Measurements from ENCODE around the gene PRTN3.
"Not testable (repeated sequence)": the region's sequence is repeated elsewhere in the genome, so short reads cannot be mapped to it uniquely, and the experiment has no call there.

The PRTN3 gene

DNA sequence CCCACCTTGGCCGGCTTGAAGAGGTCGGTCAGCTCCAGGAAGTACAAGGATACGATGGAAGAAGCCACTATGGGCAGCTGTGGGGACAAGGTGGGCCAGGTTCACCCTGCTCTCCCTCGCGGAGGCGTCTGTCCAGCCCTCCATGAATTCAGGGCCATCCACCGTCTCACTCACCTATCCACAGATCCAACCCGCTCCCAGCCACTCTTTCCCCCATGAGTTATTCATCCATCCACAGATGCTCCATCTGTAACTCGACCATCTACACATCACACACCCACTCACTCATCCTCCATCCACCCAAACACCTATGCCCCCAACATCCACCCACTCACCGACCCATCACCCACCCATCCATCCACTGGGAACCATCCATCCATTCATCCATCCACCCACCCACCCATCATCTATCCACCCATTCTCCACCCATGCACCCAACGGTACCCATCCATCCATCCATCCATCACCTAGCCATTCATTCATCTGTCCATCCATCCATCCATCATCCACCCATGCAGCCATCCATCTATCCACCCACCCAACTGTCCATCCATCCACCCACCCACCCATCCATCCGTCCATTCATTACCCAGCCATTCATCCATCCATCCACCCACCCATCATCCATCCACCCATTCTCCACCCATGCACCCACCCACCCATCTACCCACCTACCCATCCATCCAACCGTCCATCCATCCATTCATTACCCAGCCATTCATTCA is 24.9 kb upstream of the PRTN3 start:
- DNase-seq (ENCODE audit: low read depth, low spot score) = no peak

DNA sequence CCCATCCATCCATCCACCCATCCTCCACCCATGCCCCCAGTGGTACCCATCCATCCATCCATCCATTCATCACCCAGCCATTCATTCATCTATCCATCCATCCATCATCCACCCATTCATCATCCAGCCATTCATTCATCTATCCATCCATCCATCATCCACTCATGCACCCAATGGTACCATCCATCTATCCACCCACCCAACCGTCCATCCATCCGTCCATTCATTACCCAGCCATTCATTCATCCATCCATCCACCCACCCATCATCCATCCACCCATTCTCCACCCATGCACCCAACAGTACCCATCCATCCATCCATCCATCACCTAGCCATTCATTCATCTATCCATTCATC is 24.3 kb upstream of the PRTN3 start:
- no peak for DNase-seq (ENCODE audit: low read depth, low spot score)

DNA sequence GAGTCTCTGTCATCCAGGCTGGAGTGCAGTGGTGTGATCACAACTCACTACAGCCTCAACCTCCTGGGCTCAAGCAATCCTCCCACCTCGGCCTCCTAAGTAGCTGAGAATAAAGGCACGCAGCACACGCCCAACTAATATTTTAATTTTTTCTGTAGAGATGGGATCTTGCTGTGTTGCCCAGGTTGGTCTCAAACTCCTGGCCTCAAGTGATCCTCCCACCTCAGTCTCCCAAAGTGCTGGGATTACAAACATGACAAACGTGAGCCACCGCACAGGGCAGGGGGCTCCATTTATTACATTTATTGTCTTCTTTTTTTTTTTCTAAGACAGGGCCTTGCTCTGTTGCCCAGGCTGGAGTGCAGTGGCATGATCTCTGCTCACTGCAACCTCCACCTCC is 20.6 kb upstream of the PRTN3 start:
- DNase-seq (ENCODE audit: low read depth, low spot score) = not testable (repeated sequence)

DNA sequence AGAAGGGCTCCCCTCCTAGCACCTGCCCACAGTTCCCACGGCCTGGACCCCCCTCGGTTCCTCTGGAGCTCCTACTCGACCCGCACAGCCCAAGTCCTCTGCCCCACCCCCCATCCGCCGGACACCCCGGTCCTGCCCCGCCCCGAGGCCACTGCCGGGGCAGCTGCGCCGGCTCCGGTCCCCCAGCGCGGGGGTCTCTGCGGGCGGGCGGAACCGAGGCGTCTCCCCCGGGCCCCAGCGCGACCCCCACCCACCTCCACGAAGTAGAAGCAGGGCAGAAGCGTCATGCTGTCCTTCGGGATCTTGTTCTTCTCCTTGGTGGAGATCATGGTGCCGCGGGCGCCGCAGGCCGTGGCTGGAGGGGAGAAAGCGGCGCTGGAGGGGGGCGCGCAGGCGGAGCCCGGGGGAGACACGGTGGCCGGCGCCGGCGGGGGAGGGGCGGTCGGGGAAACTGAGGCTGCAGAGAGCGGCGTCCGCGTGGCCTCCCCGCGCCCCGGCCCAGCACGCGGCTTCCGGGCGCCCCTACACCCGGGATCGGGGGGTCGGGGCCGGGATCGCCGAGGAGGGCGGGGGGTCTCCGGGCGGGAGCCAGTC is 19.5 kb upstream of the PRTN3 start:
- DNase-seq (ENCODE audit: low read depth, low spot score) = no peak

DNA sequence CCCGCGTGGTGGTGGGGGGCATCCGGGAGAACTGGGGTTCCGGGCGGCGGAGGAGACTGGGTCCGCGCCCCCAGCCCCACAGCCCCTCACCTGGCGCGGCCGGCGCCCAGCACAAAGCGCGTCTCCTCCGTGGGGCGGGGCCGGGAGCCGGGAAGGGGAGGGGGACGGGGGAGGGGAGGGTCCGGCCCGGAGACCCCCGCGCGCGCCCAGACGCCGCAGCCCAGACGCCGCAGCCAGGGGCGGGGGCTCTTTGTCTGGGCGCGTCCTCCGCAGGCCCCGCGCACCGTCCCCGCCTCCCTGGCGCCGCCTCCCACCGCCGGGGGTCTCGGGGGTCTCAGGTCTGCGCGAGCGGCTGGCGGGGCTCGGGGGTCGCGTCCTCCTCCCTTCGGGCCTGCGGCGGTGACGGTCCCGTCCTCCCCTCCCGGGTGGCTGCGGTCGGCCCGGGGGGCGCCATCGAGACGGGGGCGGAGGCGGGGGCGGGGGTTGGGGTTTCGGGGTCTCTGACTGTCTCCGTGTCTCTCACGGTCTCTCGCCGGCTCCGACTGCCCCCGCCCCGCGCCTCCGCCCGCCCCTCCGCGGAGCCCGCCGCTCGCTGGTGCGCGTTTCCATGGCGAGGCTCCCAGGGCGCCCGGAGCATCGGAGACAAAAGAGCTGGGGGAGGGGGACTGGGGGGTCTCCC is 18.8 kb upstream of the PRTN3 start, which contains the start of gene PLPPR3:
PLPPR3 (minus strand) TSS at position 131 of the 679 bp plus-strand sequence. CDS start 396 bp downstream, outside the sequence.
- DNase-seq (ENCODE audit: low read depth, low spot score) = no peak

DNA sequence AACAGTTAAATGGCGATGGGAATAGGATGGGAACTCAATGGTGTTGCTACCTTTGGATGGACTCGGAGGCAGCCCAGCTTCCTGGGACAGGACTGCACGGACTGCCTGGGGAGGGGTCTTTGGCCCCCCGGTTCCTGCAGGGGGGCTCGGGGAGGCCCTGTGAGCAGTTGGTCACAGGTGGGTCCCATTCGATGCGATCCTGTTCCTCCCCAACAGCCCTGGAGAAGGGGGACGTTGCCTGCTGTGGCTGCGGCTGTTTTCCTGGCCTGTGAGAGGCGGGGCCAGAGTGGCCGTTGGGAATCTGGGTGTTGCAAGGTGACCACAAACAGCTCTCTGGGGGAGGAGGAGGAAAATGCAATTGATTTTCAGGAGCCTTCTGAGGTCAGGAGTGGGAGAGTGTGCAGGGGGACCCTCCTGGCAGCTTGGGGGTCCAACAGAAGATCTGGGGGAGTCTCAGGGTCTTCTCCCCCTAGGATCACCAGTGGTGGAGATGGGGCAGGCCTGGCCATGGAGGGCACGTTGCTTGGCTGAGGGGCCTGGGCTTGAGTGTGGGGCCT is 17.2 kb upstream of the PRTN3 start:
- no peak for DNase-seq (ENCODE audit: low read depth, low spot score)

DNA sequence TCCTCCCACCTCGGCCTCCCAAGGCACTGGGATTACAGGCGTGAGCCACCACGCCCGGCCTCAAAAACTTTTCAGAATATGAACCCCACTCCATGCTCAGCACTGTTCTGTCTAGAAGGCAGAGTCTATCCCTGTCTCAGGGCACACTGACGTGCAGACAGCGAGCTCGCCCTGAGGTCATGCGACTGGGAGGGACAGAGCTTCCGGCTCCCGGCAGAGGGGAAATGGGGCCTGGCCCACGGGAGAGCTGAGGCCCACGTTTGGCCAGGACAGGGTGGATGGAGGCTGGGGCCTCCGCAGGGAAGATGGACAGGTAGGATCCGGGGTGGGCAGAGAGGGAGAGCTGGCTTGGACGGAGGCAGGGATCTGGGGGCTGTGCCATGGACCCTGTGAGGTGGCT is 15.9 kb upstream of the PRTN3 start:
- DNase-seq (ENCODE audit: low read depth, low spot score) = no peak

DNA sequence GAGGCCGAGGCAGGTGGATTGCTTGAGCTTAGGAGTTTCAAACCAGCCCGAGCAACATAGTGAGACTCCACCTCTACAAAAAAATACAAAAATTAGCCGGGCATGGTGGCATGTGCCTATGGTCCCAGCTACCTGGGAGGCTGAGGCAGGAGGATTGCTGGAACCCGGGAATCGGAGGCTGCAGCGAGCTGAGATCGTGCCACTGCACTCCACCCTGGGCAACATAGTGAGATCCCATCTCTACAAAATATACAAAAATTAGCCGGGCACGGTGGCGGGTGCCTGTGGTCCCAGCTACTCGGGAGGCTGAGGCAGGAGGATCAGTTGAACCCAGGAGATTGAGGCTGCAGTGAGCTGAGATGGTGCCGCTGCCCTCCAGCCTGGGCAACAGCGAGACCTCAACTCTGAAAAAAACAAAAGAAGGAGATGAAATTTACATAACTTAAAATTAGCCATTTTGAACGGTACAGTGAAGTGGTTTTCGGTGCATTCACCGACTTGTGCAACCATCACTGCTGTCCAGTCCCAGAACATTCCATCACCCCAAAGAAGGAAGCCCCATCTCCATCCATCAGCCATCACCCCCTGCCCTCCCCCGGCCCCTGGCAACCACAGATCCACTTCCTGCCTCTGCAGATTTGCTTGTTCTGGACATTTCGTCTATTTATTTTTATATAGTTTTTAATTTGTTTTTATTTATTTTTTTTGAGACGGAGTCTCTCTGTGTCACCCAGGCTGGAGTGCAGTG is 14.7 kb upstream of the PRTN3 start:
- DNase-seq (ENCODE audit: low read depth, low spot score) = no peak

DNA sequence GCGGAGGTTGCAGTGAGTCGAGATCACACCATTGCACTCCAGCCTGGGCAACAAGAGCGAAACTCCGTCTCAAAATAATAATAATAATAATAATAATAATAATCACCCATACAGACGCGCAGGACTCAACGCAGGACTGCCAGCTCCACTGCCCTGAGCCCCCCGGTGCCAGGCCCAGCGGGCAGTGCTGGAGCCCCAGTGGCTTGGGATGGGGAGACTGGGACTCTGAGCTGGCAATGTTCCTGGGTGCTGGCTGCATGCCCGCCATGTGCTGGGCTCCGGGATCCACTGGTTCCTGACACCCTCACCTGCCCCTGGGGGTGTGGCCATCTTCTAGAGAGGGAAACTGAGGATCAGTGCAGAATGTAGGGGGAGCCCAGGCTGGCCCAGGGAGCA is 13.5 kb upstream of the PRTN3 start:
- no peak for DNase-seq (ENCODE audit: low read depth, low spot score)

DNA sequence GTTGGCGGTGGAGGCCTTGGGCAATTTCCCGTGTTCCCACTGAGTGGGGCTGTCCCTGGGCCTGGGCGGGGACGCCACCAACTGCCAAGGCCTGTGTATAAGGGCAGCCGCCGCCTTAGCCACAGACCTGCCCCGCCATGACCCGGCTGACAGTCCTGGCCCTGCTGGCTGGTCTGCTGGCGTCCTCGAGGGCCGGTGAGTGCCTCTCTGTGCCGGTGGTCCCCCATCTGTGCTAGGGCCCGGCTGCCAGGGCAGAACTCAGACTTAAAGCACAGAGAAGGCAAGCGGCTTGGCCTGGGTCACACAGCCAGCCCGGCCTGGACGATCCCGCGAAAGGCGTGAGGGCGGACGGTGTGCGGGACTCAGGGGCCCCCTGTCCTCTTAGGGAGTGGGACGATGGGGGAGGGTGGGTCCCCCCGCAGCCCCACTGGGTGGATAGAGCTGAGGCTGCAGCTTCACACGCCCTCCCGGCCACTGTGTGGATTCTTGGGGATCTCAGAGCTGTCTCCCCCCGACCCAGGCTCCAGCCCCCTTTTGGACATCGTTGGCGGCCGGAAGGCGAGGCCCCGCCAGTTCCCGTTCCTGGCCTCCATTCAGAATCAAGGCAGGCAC is 13.0 kb upstream of the PRTN3 start, which contains the start of gene AZU1:
AZU1 (plus strand) TSS at position 128 of the 612 bp plus-strand sequence; CDS start at position 138, 10 bp downstream.
- DNase-seq (ENCODE audit: low read depth, low spot score) = no peak

DNA sequence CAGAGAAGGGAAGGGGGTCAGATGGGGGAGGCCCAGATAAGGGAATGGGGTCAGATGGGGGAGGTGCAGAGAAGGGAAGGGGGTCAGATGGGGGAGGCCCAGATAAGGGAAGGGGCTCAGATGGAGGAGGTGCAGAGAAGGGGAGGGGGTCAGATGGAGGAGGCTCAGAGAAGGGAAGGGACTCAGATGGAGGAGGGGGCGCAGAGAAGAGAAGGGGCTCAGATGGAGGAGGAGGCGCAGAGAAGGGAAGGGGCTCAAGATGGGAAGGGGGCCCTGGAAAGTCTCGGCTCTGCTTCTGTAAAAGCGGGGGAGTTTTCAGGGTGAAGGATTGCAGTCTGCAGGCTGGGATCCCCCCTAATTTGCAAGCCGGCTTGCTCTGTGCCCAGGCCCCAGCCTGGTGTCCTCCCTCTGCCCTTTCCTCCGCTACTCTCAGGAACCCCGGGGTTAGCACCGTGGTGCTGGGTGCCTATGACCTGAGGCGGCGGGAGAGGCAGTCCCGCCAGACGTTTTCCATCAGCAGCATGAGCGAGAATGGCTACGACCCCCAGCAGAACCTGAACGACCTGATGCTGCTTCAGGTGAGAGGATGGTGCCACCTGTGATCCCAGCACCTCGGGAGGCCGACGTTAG is 11.6 kb upstream of the PRTN3 start:
- no peak for DNase-seq (ENCODE audit: low read depth, low spot score)

DNA sequence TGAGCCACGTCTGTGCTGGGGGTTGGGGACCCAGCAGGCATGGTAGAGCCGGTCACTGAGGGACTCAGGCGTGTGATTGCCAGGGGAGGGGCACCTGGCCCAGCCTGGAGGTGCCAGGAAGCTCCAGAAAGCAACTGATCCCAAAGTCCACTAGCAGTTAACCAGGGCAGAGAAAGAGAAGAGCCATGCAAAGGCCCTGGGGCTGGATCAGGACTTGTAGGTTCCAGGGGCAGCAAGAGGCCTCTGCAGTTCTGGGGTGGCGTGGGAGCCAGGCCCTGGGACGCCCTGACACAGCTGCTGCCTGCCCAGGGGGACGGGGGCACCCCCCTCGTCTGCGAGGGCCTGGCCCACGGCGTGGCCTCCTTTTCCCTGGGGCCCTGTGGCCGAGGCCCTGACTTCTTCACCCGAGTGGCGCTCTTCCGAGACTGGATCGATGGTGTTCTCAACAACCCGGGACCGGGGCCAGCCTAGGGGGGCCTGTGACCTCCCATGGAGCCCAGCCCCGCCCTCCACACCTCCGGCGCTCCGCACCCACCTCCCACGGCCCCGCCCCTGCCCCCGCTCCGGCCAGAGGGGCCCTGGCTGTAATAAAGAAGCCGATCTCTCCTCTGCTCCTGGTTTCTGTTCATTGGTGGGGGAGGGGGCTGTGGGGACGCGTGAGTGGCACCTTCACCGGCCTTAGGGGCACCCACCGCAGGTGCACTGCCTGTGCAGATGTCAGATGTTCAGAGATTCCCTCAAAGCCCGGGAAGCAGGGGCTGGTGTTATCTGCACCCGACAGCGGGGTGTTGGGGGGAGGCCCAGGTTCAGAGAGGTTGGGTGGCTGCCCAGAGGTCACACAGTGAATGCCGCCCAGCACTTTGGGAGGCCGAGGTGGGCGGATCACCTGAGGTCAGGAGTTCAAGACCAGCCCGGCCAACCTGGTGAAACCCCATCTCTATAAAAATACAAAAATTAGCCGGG is 9.1 kb upstream of the PRTN3 start:
- DNase-seq (ENCODE audit: low read depth, low spot score) = no peak

DNA sequence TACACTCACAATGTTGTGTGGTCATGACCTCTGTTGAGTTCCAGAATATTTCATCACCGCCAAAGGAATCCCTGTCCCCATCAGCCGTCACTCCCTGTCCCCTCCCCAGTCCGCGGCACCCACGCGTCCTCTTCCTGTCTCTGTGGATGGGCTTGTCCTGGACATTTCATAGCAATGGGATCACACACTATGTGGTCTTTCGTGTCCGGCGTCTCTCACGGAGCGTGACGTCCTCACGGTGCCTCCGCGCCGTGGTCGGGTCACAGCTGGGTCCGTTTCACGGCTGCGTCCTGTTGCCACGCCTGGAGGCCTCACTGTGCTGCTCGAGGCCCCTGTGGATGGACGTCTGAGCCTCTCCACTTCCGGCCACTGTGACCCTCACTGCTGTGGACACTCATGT is 6.6 kb upstream of the PRTN3 start:
- DNase-seq (ENCODE audit: low read depth, low spot score) = no peak

DNA sequence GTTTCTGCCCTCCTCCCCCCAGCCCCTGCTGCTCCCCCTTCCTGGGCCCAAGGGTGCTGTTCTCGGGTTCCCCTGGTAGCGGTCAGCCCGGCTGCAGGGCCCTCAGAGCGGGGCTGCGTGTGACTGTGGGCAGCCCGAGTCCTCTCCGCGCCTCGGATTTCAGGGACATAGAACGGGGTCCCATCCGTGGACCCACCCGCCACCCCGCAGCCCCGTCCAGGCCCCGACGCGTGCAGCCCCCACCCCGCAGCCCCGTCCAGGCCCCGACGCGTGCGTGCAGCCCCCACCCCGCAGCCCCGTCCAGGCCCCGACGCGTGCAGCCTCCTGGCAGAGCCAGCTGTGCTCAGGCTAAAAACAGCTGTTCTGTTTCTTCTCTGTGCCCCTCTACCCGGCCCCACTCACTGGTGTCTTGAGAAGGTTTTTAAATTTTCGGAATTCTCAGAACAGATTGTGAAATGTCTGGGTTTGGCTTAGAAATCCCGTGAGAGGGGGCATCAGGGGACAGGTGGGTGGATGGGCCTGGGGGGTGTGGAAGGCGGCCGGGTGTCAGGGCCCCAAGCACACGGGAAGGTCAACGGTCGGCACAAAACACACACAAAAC is 5.5 kb upstream of the PRTN3 start:
- no peak for DNase-seq (ENCODE audit: low read depth, low spot score)

DNA sequence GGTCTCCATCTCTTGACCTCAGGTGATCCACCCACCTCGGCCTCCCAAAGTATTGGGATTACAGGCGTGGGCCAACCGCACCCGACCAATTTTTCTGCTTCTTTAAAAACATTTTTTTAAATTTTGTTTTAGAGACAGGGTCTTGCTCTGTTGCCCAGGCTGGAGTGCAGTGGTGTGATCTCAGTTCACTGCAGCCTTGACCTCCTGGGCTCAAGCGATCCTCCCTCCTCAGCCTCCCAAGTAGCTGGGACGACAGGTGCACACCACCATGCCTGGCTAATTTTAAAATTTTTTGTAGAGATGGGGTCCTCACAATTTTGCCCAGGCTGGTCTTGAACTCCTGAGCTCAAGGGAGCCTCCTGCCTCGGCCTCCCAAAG is 2.0 kb downstream of the PRTN3 start:
- not testable (repeated sequence) for DNase-seq (ENCODE audit: low read depth, low spot score)

DNA sequence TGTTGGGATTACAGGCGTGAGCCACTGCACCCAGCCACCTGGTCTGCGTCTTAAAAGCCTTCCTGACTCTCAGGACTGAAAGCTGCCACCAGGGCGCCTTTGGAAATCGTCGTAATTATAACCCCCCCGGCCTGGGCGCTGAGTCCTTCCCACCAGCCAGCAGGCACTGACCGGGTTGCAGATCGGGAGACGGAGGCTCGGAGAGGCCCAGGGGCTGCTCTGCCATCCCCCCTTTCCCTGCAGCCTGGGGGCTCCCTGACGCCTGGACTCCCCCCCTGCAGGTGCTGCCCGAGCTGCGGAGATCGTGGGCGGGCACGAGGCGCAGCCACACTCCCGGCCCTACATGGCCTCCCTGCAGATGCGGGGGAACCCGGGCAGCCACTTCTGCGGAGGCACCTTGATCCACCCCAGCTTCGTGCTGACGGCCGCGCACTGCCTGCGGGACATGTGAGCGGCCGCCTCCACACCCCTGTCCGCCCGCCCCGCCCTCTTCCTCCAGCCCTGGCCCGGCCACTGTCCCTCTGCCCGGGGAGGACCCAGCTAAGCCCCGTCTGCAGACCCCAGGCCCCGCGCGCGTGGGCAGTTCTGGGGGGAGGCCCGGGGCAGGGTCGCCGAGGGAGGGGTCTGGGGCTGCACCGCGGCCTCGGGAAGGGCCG is 2.5 kb downstream of the PRTN3 start:
- no peak for DNase-seq (ENCODE audit: low read depth, low spot score)

DNA sequence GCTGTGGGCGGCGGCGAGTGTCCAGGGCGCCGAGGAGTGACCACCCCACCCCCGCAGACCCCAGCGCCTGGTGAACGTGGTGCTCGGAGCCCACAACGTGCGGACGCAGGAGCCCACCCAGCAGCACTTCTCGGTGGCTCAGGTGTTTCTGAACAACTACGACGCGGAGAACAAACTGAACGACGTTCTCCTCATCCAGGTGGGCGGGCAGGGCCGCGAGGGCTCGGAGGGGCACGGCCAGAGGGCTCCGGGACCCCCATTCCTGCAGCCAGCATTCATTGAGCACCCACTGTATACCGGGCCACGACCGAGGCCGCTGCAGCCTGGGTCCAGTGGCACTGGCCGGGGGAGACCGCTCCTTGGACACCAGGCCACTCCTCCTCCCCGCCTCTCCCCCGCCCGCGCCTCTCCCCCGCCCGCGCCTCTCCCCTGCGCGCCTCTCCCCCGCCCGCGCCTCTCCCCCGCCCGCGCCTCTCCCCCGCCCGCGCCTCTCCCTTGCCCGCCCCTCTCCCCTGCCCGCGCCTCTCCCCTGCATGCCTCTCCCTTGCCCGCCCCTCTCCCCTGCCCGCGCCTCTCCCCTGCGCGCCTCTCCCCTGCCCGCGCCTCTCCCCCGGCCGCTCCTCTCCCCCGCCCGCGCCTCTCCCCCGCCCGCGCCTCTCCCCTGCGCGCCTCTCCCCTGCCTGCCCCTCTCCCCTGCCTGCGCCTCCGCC is 3.2 kb downstream of the PRTN3 start:
- no peak for DNase-seq (ENCODE audit: low read depth, low spot score)

DNA sequence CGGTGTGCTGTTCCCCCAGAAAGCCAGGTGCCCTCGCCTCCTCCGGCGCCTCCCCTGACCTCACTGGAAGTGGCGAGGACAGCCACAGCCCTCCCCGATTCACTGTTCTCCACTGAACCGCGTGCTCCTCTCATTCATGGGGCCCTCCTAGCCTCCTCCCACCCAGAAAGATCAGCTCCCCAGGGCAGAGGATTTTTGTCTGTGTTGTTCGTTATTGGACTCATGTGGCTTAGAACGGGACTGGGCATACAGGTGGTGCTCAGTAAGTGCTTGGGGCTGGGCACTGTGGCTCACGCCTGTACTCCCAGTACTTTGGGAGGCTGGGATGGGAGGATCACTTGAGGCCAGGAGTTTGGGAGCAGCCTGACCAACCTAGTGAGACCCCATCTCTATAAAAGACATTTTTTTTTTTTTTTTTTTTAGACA is 3.8 kb downstream of the PRTN3 start:
- no peak for DNase-seq (ENCODE audit: low read depth, low spot score)
